NCI-H1436 treated with DMSO at 0.1 percent for 48 hours (cell line): ENCODE results near the gene CAGE1.

Experiments
- DNase-seq: peaks from one replicate; lab custom pipeline; 2025; lab: John Stamatoyannopoulos, UW

CAGE1 gene

GRCh38 chr6:7389451-7390225, at the start of gene CAGE1, which contains the start of gene RIOK1:
CAGE1 (minus strand) TSS chr6:7389742; CDS start chr6:7387173, 2,569 bp downstream.
RIOK1 (plus strand) TSS chr6:7389808; CDS start chr6:7390003, 195 bp downstream.
- peak; percentile 46 for DNase-seq

DNA sequence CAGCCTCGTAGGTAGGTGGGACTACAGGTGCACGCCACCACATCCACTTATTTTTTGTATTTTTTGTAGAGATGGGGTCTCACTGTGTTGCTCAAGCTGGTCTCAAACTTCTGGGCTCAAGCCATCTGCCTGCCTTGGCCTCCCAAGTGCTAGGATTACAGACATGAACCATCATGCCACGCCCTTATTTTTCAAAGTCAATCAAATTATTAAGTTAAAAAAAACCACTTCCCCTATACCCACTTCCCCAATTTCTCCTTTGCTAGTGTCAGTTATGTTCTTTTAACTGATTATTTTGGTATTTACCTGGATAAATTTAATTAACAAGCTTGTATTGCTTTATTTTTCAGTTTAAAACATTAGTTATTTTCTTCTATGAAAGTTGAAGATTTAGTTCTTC, 49.7 kb upstream of the CAGE1 start:
- DNase-seq = no peak

- no peak for DNase-seq
Observed at GRCh38 chr6:7438011-7438410, 48.5 kb upstream of the CAGE1 start.

DNA sequence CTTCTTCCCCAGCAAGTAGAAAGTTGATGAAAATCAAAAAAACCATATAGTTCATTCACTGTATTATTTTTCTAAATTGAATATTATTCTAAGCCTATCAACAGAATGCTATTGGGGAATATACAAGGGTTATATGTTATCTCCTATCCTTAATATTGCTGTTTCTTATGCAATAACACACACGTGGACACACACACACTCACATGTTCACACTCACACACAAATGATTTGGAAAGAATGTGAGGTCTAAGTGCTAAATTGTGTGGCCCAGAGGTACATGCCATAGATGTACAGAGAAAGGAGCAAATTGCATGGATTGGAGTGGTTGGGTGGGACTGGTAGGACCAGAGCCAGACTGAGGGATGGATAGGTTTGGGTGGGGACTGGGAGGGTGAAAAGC, 45.1 kb upstream of the CAGE1 start:
- DNase-seq = no peak

- no peak for DNase-seq
Observed at GRCh38 chr6:7433121-7433617, 43.6 kb upstream of the CAGE1 start.

GRCh38 chr6:7432391-7433120, 43.0 kb upstream of the CAGE1 start:
- DNase-seq = no peak

DNA sequence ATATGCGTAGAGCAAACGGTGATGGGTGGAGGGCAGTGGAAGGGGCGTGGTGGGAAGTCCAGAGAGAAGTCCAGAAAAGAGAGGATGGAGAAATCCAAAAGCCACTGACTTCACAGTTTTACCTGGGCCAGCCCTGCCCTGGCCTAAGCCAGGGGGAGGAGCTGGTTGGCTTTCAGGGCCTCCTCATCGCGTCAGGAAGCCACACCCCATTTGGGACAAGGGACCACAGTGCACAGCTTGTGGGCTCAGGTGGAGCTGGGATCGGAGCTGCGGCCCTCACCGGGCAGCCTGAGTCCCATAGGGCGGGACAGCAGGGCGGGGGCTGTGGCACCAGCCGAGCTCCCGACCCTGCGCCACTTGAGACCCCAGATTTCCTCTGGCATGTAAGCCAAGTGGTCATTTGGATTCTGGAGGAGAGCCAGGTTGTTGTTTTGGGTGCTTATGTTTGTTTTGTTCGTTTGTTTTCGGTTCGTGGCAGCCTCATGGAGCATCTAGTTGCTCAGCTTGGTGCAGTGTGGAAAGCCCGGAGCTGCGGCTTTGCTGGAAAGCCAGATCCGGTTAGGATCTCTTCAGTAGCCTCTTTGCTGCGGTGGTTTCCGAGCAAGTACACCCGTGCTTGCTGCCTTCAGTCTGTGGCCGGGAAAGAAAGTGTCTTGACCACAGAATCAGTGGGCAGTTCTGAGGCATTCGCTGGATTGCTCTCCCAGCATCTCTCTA, 42.3 kb upstream of the CAGE1 start:
- no peak for DNase-seq

DNA sequence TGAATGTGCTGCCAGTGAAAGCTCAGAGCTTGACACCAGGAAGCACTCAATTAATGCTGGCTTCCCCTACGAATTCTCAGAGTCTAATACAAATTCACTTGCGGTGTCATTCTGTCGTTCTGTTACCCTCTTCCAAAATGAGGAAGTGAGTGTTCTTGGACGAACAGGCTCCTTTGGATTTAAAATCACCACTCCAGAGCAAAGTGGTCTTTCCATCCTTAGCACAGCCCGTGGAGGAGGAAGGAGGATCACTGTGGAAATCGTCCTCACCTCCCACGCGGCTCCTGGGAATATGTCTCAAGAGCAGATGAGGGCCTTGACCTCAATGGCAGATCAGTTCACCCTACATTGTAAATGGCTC, 41.8 kb upstream of the CAGE1 start:
- no peak for DNase-seq

GRCh38 chr6:7426447-7427169, 37.1 kb upstream of the CAGE1 start:
- no peak for DNase-seq

DNA sequence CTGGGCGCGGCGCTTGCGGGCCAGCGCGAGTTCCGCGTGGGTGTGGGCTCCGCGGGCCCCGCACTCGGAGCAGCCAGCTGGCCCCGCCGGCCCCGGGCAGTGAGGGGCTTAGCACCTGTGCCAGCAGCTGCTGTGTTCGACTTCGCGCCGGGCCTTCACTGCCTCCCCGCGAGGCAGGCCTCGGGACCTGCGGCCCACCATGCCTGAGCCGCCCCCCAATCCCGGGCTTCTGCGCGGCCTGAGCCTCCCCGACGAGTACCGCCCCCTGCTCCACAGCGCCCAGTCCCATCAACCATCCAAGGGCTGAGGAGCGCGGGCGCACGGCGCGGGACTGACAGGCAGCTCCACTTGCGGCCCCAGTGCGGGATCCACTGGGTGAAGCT, 36.3 kb upstream of the CAGE1 start:
- no peak for DNase-seq

DNA sequence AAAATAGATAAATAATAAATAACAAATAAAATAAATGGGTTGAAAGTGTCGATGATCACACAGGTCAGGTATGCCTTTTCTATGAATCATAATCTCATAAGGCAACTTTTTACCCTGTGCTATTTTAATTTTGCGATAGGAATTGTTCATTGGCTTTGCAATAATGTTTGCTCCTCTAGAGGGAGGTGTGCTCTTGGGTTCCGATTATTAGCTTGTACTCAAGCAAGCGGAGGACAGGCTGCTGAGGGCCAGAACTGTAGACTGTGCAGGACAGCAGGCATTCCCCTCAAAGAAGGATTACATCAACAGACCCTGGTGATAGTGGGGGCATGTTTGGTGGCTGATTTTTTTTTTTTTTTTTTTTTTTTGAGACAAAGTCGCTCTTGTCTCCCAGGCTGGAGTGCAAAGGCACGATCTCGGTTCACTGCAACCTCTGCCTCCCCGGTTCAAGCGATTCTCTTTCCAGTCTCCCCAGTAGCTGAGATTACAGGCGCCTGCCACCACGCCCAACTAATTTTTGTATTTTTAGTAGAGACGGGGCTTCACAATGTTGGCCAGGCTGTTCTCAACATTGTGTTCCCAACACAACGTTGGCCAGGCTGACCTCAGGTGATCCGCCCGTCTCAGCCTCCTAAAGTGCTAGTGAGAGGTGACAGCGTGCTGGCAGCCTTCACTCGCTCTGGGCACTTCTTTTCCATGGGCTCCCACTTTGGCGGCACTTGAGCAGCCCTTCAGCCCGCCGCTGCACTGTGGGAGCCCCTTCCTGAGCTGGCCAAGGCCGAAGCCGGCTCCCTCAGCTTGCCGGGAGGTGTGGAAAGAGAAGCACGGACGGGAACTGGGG, 35.6 kb upstream of the CAGE1 start:
- no peak for DNase-seq

DNA sequence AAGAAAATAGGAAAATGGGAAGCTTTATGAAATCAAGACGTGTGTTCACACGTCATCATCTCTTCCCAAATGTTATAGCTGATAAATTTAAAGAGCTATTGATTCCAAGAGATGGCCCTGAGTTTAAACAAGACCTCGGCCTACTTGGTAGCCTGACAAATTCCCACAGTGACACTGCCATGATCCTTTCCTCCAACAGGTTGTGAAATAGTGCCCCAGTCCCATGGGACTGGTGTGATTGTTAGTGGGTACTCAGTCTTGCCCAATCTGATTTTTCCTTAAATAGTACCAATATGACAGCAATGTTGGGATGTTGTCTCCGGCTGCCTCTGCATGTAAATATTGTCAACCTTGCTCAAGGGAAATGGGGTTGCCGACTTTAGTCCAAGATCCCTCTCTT, 34.5 kb upstream of the CAGE1 start:
- no peak for DNase-seq

DNA sequence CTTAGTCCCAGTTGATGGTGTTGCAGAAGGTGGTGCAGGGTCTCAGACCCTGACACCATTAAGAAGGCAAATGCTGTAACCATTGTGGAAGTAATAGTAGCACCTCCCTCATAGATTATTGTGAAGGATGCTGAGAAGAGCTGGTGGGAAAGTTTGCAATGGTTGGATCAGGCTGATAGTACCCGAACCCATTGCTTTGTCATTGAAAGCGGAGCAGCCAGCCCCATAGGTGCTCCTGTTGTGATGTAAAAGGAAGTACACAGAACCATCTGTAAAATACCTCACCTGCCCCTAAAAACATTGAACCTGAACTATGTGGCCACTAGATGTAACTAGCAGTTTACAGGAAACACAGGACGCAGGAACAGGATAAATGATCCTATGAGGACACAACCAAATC, 31.5 kb upstream of the CAGE1 start:
- DNase-seq = no peak

GRCh38 chr6:7419065-7419464, 29.5 kb upstream of the CAGE1 start:
- DNase-seq = no peak

- no peak for DNase-seq
Observed at GRCh38 chr6:7418238-7418905, 28.8 kb upstream of the CAGE1 start.

GRCh38 chr6:7417684-7418083, 28.1 kb upstream of the CAGE1 start:
- DNase-seq = no peak

DNA sequence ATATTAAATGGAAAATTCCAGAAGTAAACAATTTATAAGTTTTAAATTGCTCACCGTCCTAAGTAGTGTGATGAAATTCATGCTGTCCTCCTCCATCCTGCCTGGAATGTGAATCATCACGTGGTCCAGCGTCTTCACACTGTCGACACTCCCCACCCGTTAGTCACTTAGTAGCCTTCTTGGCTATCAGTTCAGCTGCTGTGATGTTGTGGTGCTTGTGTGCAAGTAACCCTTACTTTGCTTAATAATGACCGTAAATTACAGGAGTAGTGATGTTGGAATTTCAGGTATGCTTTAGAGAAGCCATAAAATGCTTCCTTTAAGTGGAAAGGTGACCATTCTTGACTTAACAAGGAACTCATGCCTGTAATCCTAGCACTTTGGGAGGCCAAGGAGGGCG, 25.3 kb upstream of the CAGE1 start:
- no peak for DNase-seq

- no peak for DNase-seq
Observed at GRCh38 chr6:7413151-7413823, 23.7 kb upstream of the CAGE1 start.

DNA sequence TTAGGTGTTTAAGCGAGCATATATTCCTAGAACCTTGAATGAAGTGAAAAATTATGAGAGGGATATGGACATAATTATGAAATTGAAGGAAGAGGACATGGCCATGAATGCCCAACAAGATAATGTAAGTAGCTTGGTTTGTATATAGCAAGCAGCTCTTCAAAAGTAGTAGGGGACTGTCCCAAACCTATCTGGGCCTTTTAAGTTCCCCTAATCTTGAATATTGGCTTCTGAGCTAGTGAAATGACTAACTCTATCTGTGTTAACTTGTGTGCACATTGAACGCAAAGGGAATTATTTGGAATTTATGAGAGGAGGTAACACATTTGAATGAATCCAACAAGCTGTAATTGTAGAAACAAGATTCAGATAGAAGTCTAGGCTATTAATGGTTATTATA, 21.8 kb upstream of the CAGE1 start:
- DNase-seq = no peak

DNA sequence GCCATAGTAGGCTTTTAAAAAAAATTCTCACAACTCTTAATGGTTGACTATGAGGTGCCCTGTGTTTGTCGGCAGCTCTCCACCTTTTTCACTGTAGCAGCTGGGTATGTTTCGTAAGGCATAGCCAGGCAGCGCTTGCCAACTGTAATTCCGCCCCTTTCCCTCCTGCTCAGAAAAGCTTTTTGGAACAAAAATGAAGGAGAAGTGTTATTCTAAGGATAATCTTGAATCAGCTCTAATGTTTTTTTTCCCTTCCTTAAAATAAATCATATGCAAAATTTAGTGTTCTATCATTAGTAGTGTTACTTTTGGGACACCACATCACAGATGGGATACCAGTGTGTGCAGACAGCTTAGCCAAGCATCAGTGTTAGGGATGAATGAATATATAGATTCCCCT, 21.3 kb upstream of the CAGE1 start:
- DNase-seq = no peak
